Fibroblast of the conjunctiva (primary cell): ENCODE data around the gene TRERF1.

Experiments
- DNase-seq: peaks from one replicate; pipeline ENCODE4 v3.0.0-alpha.2; 2010; ENCODE audit warnings: low read depth

TRERF1 gene

GRCh38 chr6:42249279-42249678, 202.4 kb downstream of the TRERF1 start:
- no peak for DNase-seq

- no peak for DNase-seq
Observed at GRCh38 chr6:42243046-42243445, 208.7 kb downstream of the TRERF1 start.

GRCh38 chr6:42241915-42242314, 209.8 kb downstream of the TRERF1 start:
- no peak for DNase-seq

GRCh38 chr6:42239736-42240375, 211.9 kb downstream of the TRERF1 start:
- DNase-seq, result peak; percentile 23

GRCh38 chr6:42239333-42239732, 212.4 kb downstream of the TRERF1 start:
- no peak for DNase-seq

GRCh38 chr6:42237857-42238256, 213.9 kb downstream of the TRERF1 start:
- no peak for DNase-seq

GRCh38 chr6:42236682-42237473, 214.8 kb downstream of the TRERF1 start:
- no peak for DNase-seq

GRCh38 chr6:42236030-42236429, 215.7 kb downstream of the TRERF1 start:
- no peak for DNase-seq

GRCh38 chr6:42232035-42232434, 219.7 kb downstream of the TRERF1 start:
- DNase-seq, result no peak

GRCh38 chr6:42230345-42231321, 221.1 kb downstream of the TRERF1 start:
- no peak for DNase-seq

- DNase-seq, result no peak
Observed at GRCh38 chr6:42229506-42230119, 222.1 kb downstream of the TRERF1 start.

GRCh38 chr6:42228305-42228704, 223.4 kb downstream of the TRERF1 start:
- no peak for DNase-seq

- DNase-seq, result no peak
Observed at GRCh38 chr6:42227173-42227850, 224.4 kb downstream of the TRERF1 start.

- no peak for DNase-seq
Observed at GRCh38 chr6:42226645-42227143, 225.0 kb downstream of the TRERF1 start.

GRCh38 chr6:42226161-42226611, 225.5 kb downstream of the TRERF1 start:
- DNase-seq, result no peak

- DNase-seq, result no peak
Observed at GRCh38 chr6:42225419-42225818, 226.3 kb downstream of the TRERF1 start.

- DNase-seq, result no peak
Observed at GRCh38 chr6:42225029-42225339, 226.7 kb downstream of the TRERF1 start.

- DNase-seq, result peak; percentile 60
Observed at GRCh38 chr6:42224222-42225028, 227.3 kb downstream of the TRERF1 start.

- no peak for DNase-seq
Observed at GRCh38 chr6:42222448-42222847, 229.3 kb downstream of the TRERF1 start.

- DNase-seq, result no peak
Observed at GRCh38 chr6:42221546-42221945, 230.2 kb downstream of the TRERF1 start.
